GM19438 (cell line): Measurements from ENCODE around the gene TNFAIP2.
"Not testable (repeated sequence)": the region's sequence is repeated elsewhere in the genome, so short reads cannot be mapped to it uniquely, and the experiment has no call there.

Experiments
- ATAC-seq: cut with Tn5 transposase; IDR thresholded peaks from one replicate; pipeline ENCODE4 v1.9.1; 2021; ENCODE audit warnings: low read depth; ENCODE audit not compliant: unreplicated experiment

Gene TNFAIP2

DNA sequence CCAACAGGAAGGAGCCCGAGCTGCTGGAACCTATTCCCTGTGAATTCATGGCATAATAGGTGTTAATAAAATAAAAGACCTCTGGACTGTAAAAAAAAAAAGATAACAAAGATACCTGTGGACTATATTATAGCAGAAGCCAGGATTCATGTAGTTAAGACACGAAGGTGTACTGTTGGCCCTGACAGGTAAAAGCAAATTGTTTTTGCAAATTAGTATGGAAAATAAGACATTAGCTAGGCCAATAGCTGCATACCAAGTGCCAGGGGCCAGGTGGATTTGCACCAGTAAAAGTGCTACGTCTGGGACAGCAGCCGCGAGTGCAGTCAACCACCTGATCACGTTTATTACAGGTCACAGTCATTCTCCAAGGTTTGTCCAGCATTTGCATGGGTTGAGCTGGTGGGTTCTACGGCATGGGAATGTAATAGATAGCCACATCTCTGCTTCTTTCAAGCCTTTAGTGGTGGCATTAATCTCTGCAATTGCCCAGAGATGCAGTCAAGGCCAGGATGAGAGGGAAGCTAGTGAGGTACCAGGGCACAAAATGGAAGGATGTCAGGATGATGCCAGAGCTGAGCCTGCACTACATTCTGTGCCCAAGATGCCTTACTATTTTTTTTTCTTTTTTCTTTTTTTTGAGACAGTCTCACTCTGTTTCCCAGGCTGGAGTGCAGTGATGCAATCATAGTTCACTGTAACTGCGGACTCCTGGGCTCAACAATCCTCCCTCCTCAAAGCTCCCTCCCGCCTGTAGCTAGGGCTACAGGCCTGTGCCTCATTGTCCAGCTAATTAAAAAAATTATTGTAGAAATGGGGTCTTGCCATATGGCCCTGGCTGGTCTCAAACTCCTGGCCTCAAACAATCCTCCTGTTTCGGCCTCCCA is 26.3 kb downstream of the TNFAIP2 start:
- no peak for ATAC-seq

DNA sequence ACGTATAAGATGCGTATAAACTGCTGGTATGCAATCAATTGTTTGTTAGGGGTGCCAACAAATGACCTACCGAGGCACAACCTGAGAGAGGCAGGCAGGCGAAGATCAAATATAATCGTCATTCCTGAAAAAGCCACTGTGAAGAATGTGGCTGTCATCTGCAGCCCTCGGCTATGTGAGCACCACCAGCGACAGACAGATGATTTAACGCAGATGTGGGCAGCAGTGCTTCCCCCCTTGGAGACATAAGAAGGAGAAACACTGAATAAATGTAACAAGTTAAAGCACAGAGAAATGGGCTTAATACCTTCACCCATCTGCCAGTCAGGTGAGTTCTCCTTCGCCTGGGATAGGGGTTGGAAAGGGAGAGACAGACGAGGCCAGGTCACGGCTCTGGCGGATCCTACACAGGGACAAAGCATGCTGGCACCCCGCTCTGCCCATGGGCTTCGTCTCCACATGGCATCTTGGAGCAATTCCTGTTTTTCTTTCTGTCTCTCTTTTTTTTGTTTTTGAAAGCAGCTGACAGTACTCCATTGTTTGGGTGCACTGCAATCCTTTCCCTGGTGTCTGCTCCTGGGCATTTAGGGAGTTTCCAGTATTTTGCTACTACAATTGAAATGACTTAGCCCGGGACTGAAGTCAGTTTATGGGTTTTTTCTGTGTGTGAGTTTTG is 28.1 kb downstream of the TNFAIP2 start:
- ATAC-seq = no peak

DNA sequence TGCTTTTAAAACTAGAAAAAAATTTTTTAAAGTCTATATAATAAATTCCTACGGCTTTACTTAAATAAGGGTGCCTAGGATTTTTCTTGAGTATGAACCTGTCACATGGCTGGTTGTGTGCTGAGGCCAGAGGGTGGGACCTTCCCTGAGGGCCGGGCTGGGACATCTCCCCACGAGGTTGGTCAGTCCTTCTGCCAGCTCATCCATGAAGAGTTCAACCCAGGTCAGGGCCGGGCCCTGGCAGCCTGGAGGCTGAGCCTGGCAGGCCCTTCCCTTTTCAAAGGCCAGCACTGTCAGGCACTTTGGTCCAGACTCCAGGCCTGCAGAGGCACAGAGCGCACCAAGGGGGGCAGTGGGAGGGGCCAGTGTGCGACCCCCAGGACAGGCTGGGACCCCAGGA is 31.7 kb downstream of the TNFAIP2 start:
- ATAC-seq = no peak

DNA sequence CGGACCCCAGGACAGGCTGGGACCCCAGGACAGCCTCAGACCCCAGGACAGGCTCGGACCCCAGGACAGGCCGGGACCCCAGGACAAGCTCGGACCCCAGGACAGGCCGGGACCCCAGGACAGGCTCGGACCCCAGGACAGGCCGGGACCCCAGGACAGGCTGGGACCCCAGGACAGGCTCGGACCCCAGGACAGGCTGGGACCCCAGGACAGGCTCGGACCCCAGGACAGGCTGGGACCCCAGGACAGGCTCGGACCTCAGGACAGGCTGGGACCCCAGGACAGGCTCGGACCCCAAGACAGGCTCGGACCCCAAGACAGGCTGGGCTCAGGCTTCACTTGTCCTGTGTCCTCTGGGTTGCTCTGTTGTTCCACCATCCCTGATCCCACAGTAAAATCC is 32.2 kb downstream of the TNFAIP2 start:
- not testable (repeated sequence) for ATAC-seq

DNA sequence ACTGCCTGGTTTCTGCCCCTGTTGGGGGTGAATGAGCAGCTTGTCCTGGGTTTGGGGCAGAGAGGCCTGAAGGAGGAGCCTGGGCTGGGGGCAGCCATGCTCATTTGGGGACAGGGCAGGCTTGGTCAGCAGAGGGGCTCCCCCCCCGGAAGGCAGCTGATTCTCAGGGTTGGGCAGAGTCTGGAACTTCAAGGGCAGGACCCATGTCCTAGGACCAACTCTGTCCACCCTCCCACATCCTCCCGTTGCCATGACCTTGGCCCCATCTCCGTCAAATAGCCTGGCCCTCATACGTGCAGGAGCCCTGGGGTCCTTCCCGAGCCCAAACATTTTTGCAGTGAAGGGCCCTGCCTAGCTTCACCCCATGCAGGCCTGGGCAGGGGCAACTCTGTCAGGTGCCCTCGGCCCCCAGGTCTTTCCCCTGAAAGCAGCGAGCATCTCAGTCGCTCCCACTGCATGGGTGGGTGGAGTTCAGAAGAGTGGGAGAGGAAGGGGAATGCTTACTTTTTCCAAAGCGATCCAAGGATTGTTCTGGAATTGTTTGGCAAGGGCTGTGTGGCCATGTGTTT is 32.6 kb downstream of the TNFAIP2 start:
- no peak for ATAC-seq

DNA sequence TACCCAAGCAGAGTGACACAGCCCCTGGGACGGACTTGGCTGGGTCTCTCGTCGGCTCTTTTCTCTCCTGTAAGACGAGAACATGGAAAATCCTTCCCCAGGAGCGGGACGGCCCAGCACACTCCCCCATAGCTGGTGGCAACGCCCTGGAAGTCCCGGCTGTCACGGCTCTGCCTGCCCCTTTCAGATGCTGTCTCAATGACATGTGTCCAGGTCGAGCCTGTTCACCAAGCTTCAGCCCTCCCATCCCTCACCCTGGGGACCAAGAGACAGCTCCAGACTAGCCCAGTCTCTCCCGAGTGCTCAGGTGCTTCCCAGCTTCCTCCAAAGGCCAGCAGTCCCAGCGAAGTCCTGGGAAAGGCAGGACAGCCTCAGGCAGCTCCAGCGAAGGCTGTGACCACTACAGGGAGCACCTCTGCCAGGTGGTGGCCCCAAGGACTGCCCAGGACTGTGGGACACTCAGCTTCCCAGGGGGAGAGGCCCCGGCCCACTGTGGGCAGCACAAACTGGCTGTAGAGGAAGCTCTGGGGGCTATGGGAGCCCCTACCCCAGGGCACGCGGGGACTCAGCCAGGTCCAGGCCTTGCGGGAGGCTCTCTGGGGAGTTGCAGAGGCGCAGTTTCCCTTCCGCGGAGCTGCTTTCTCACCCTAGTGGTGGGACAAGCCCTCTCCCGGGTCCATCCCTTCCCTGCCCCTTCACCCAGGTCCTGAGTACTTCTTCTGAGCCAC is 33.6 kb downstream of the TNFAIP2 start:
- no peak for ATAC-seq

DNA sequence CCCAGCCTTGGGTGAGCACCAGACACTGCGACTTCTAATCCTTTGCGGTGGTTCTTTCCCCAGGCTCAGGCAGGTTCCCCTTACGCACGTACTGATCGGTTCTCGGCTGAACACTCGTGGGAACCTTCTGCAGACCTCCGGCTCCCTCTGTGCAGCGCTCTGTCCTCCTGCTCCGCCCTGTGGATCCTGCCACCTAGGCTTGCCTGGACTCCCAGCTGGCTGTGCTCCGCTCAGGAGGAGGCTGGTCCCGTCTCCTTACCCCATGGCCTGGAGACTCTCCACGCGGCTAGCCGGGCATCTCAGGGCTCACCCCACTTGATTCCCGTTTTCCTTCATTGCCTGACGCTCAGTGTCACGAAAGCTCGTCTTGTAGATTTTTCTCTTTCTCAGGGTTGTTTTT is 34.7 kb downstream of the TNFAIP2 start:
- ATAC-seq = no peak

DNA sequence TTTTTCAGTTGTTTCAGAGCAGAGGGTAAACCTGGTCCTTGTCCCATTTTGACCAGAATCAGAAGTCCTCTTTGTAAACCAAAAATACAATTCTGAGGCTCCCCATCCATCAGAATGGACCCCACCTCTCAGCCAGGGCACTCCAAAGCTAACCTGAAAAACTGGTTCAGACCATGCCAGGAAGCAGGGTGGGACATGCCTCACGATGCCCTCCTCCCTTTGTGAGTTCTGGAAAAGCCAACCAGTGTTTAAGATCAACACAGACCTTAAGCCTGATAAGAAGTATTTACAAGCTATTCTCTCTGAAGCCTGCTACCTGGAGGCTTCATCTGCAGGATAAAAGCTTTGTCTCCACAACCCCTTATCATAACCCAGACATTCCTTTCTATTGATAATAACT is 35.4 kb downstream of the TNFAIP2 start:
- no peak for ATAC-seq

DNA sequence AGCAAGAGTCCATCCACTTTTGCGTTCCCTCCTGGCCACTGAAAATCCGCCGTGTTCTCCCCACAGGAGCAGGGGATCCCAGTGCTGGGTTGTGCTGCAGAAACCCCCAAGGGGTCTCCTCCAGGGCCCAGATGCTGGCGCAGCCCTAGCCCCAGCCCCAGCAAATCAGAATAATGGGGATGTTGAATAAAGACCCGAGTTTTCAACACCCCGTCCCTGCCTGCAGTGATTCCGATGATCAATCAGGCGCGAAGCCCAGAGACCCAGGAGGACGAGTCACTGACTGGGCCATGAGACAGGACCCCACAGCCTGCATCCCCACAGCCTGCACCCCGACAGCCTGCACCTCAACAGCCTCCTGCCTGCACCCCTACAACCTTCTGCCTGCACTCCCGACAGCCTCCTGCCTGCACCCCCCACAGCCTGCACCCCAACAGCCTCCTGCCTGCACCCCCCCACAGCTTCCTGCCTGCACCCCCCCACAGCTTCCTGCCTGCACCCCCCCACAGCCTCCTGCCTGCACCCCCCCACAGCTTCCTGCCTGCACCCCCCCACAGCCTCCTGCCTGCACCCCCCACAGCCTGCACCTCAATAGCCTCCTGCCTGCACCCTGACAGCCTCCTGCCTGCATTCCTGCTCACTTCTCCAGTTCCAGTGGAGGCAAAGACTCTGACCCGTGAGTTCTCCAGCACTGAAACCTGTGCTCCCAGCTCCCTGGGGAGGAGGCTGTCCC is 37.2 kb downstream of the TNFAIP2 start:
- no peak for ATAC-seq

DNA sequence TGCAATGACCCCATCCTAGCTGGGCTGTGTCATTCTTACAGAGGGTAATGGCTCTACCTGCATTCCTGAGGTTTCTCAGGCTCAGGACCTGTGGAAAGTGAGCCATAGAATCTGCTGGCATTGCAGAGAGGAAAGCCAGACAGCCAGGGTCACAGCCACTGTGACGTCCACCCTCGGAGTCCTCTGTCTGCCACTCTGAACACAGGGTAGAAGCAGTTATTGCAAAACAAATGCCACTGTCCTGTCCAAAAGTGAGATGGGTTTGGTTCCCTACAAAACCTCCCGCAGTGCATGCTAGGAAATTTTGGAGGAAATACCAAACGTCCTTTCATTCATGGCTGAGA is 37.8 kb downstream of the TNFAIP2 start:
- ATAC-seq = no peak

DNA sequence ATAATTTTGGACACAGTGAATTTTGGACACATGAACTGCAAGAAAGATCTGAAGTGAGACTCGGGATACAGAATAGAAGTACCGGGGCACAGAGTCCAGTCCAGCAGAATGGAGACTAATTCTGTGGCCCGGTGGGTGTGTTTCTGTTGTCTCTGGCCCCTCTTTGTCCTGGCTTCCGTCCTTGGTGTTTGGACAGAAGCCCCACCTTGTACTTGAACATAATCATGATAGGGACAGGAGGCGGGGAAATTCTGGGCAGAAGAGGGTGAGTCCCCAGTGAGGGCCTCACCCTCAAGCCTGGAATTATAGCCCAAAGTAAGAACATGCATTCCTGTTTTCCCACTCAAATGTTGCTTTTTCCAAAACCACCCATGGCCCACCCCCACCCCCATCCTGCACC is 39.9 kb downstream of the TNFAIP2 start:
- ATAC-seq = no peak

DNA sequence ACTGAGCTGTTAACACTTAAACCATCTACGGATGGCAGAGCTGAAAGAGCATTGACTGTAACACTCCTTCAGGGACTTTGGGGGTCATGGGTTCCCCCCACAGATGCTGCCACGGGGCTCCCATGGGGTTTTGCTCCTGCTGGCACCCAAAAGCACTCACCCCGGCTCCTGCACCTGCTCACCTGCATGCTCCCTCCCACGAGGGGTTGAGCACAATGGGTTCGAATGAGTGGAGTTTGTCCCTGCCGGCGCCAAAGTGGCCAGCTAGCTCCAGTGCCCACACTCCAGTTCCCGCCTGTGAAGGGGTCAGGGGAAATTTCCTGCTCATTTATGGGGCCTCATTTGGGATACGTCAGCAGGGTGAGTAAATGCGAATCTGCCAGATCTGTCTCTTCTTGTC is 40.7 kb downstream of the TNFAIP2 start:
- ATAC-seq = no peak

DNA sequence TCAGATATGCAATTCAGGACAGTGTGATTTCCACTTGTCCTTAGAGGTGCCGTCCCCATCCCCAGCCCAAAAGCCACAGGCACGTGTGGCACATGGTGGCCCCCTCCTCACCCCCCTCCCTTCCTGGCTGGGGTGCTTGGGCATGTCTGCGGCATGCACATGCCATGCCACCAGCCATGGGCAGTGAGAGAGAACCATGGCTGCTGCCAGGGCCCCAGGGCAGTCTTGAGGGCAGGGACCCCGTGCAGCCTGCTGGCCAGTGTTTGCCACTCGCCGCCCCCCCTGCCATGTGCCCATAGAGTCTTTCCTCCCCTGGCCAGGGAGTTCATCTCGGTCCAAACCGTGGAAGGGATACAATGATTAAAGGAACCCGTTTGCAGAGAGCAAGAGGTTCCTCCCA is 41.5 kb downstream of the TNFAIP2 start:
- ATAC-seq = no peak

DNA sequence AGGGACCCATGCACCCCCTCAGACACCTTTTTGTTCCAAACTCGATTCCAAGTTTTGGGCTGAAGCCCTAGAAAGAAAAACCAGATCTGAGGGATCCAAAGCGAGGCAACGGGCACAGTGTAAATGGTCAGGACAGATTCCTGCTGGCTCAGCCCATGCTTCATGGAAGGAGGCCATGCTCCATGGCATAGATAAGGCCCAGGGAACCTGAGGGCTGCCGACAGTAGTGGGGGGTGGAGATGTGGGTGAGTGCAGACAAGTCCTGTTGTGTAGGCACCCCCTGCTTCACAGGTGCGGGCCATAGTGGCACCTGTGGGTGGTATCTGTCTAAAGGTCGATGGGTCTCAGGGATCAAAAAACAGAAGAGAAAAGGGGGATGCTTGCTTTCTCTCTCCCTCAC is 42.1 kb downstream of the TNFAIP2 start:
- ATAC-seq = no peak

DNA sequence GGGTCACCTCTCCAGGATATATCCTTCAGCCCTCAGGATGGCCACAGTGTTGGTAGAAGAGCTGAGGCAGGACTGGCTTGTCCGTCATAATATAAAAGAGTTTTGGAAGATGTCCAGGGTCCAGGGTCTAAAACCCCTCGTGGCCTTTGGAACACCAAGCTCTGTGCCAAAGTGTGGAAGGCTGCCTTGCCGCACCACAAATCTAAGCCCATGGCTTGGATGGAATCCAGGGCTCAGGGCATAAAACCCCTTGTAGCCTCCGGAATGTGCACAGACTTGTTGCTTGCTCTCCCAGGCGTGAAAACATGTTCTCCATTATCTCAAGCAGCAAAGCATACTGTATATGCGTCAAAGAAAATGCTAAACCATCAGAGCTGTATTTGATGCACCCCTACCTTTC is 46.7 kb downstream of the TNFAIP2 start:
- ATAC-seq = no peak

DNA sequence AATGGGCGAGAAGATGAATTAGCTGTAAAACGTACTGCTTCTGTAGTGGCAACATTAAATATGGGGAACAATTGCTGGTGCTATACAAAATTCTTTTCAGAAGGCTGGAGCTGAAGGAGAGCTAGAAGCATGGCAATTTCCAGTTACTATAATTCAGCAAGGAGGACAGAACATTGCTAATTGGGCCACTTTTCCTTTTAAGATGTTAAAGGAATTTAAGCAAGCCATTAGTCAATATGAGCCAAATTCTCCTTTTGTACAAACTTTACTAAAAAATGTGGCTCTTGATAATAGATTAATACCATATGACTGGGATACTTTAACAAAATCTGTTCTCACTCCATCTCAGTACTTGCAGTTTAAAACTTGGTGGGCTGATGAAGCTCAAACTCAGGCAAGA is 47.9 kb downstream of the TNFAIP2 start:
- ATAC-seq = not testable (repeated sequence)

DNA sequence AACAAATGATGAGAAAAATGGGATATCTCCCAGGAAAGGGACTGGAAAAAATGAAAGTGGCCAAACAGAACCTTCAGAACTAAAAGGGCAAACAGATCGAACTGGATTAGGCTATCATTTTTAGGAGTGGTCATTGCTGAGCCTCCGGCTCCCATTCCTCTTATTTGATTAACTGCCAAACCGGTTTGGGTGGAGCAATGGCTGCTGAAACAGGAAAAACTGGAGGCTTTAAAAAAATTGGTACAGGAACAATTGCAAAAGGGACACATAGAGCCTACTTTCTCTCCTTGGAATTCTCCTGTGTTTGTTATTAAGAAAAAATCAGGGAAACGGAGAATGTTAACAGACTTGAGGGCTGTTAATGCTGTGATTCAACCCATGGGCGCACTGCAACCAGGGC is 49.7 kb downstream of the TNFAIP2 start:
- ATAC-seq = no peak

DNA sequence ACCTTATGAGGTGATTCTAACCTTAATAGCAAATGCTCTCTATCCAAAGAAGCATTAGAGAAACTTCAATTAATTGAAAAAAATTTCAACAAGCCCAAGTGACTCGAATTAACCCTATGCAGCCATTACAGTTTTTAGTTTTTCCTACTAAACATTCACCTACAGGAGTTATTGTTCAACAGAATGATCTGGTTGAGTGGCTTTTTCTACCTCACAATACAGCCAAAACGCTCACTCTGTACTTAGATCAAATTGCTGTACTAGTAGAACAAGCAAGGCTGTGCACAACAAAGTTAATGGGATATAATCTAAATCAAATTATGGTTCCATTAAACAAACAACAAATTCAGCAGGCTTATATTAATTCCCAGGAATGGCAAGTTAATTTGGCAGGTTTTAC is 50.6 kb downstream of the TNFAIP2 start:
- ATAC-seq = not testable (repeated sequence)

DNA sequence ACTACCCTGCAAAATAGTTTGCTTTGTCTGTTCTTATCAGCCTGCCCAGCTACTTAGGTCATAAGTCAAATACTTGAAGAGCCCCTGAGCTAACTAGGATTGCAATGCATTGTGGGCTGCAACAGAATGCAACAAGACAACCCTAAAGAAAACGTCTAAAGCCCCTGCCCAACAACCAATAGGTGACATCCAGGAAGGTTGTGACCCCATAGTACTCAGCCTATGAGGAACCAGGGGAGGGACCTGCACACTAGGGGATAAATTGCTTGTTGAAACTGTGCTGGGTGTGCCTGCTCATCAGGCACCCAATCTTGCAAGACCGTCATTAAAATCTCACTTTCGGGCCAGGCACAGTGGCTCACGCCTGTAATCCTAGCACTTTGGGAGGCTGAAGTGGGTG is 52.9 kb downstream of the TNFAIP2 start:
- not testable (repeated sequence) for ATAC-seq

DNA sequence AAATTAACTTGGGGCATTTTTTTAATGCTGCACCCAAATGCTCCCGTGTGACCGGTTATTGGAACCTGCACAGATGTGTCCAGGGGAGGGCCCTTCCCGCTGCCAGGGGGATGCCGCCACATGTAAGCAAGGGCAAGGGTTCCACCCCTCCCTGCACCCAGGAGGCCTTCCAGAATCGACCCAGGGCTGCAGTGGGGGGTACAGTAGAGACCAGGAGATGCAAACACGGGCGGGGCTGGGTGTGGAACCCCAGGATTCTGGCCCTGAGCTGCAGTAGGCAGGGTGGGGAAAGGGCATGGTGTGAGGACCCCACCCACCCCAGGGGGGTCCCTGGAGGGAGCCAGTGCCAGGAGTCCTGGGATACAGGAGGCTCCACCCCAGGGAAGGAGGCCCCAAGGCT is 54.1 kb downstream of the TNFAIP2 start:
- no peak for ATAC-seq

DNA sequence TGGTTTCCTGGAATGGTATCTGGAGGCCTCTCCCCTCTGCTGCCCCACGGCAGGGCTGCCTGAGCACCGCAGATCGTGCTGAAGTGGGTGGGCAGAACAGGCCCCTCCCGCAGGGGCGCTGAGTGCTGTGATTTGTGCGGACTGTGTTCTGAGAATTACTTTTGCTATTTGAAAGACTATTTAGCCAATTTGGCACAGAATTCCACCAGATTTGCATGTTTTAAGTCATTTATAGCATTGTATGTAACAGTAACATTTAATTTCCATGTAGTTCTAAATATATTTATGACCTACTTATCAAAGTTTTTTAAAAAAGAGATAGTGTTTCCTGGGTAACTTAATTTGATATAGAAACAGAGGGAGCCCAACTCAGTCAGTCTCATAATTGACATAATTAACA is 55.3 kb downstream of the TNFAIP2 start:
- ATAC-seq = no peak
